NT2/D1 (cell line): Measurements from ENCODE around the gene DNM3.

Experiments
- DNase-seq: peaks from one replicate; pipeline ENCODE4 v3.0.0-alpha.2; 2011; ENCODE audit warnings: low read depth, low spot score
- H3K27me3 ChIP-seq: 2 replicates; pipeline ENCODE4 v1.6.0; 2011; ENCODE audit warnings: mild to moderate bottlenecking; ENCODE audit not compliant: insufficient read length, insufficient read depth
- H3K36me3 ChIP-seq: 2 replicates; pipeline ENCODE4 v1.6.1; 2011; ENCODE audit warnings: mild to moderate bottlenecking, low read length, mixed read lengths; ENCODE audit not compliant: insufficient read depth, insufficient read length
- H3K4me1 ChIP-seq: 2 replicates; pipeline ENCODE4 v1.5.1; 2011; ENCODE audit not compliant: insufficient read depth, insufficient read length
- H3K4me3 ChIP-seq: 2 replicates; pipeline ENCODE4 v1.5.1; 2011; ENCODE audit warnings: low read depth; ENCODE audit not compliant: insufficient read length
- H3K9ac ChIP-seq: 2 replicates; pipeline ENCODE4 v1.6.0; 2011; ENCODE audit warnings: low read depth; ENCODE audit not compliant: insufficient read length
- H3K9me3 ChIP-seq: 2 replicates; pipeline ENCODE4 v1.5.1; 2011; ENCODE audit warnings: mild to moderate bottlenecking, low read length; ENCODE audit not compliant: insufficient read depth
- SUZ12 ChIP-seq: IDR thresholded peaks from 2 replicates; pipeline ENCODE4 v1.6.1; 2011; ENCODE audit not compliant: insufficient read length, insufficient read depth; ENCODE audit errors: extremely low read depth
- YY1 ChIP-seq: IDR thresholded peaks from 2 replicates; pipeline ENCODE4 v1.6.1; 2011; ENCODE audit not compliant: insufficient read length, insufficient read depth
- ZNF274 ChIP-seq: IDR thresholded peaks from 2 replicates; pipeline ENCODE4 v1.6.1; 2011; ENCODE audit warnings: mild to moderate bottlenecking, low read depth, low read length

DNM3 gene

GRCh38 chr1:172391976-172392375 lies 550.7 kb downstream of the DNM3 start:
- Histone ChIP-seq H3K9me3 (no peaks in the 10 kb centered on the region), H3K9ac (no peak overlapping the region), H3K27me3 (no peaks in the 10 kb centered on the region), H3K4me1 (peaks cover 2% of the 10 kb centered on the region), H3K4me3 (no peak overlapping the region), H3K36me3 (no peaks in the 10 kb centered on the region)
- no peak for TF ChIP-seq ZNF274
- TF ChIP-seq YY1, result no peak
- no peak for DNase-seq

- no peak for TF ChIP-seq YY1
- no peak for TF ChIP-seq ZNF274
- no peak for TF ChIP-seq SUZ12
- Histone ChIP-seq H3K27me3 (no peaks in the 10 kb centered on the region), H3K36me3 (no peaks in the 10 kb centered on the region), H3K9me3 (no peaks in the 10 kb centered on the region), H3K9ac (no peak overlapping the region), H3K4me3 (no peak overlapping the region), H3K4me1 (peaks cover 2% of the 10 kb centered on the region)
- DNase-seq, result no peak
Observed at GRCh38 chr1:172393354-172393753, 552.1 kb downstream of the DNM3 start.

- Histone ChIP-seq H3K9me3 (no peaks in the 10 kb centered on the region), H3K4me1 (peaks cover 2% of the 10 kb centered on the region), H3K4me3 (no peak overlapping the region), H3K9ac (no peak overlapping the region), H3K36me3 (no peaks in the 10 kb centered on the region), H3K27me3 (no peaks in the 10 kb centered on the region)
- TF ChIP-seq ZNF274, result no peak
- no peak for TF ChIP-seq SUZ12
- no peak for TF ChIP-seq YY1
- DNase-seq, result no peak
Observed at GRCh38 chr1:172394141-172394751, 552.9 kb downstream of the DNM3 start.

- no peak for DNase-seq
- Histone ChIP-seq H3K4me3 (no peak overlapping the region), H3K9me3 (no peaks in the 10 kb centered on the region), H3K36me3 (no peaks in the 10 kb centered on the region), H3K27me3 (no peaks in the 10 kb centered on the region), H3K9ac (no peak overlapping the region), H3K4me1 (peaks cover 2% of the 10 kb centered on the region)
- TF ChIP-seq YY1 (no peak), ZNF274 (no peak), SUZ12 (no peak)
Observed at GRCh38 chr1:172394811-172395210, 553.5 kb downstream of the DNM3 start.

GRCh38 chr1:172395576-172395975 lies 554.3 kb downstream of the DNM3 start:
- no peaks in the 10 kb centered on the region for H3K9me3 ChIP-seq
- TF ChIP-seq YY1 (no peak), ZNF274 (no peak), SUZ12 (no peak)
- no peaks in the 10 kb centered on the region for H3K36me3 ChIP-seq
- H3K9ac ChIP-seq, result no peak overlapping the region
- H3K27me3 ChIP-seq, result no peaks in the 10 kb centered on the region
- no peak for DNase-seq
- H3K4me3 ChIP-seq, result no peak overlapping the region
- H3K4me1 ChIP-seq, result peaks cover 2% of the 10 kb centered on the region

- Histone ChIP-seq H3K9ac (no peak overlapping the region), H3K4me3 (no peak overlapping the region), H3K9me3 (no peaks in the 10 kb centered on the region), H3K36me3 (no peaks in the 10 kb centered on the region), H3K27me3 (no peaks in the 10 kb centered on the region), H3K4me1 (no peaks in the 10 kb centered on the region)
- no peak for DNase-seq
- TF ChIP-seq SUZ12, result no peak
- no peak for TF ChIP-seq YY1
- TF ChIP-seq ZNF274, result no peak
Observed at GRCh38 chr1:172397221-172397620, 555.9 kb downstream of the DNM3 start.

- H3K4me3 ChIP-seq, result no peak overlapping the region
- H3K27me3 ChIP-seq, result no peaks in the 10 kb centered on the region
- H3K9me3 ChIP-seq, result no peaks in the 10 kb centered on the region
- H3K4me1 ChIP-seq, result no peaks in the 10 kb centered on the region
- DNase-seq, result no peak
- TF ChIP-seq ZNF274, result no peak
- TF ChIP-seq SUZ12, result no peak
- TF ChIP-seq YY1, result no peak
- H3K9ac ChIP-seq, result no peak overlapping the region
- H3K36me3 ChIP-seq, result no peaks in the 10 kb centered on the region
Observed at GRCh38 chr1:172397633-172398032, 556.3 kb downstream of the DNM3 start.
